A673 (cell line): ENCODE results near the gene LMAN1L.

Experiments
- EZH2 ChIP-seq: fragments of 200-600 bp; sonication (generic); IDR thresholded peaks from 2 replicates; pipeline ENCODE4 v1.6.1; 2017; ENCODE audit warnings: borderline replicate concordance, low read depth, mild to moderate bottlenecking, mixed read lengths, antibody characterized with exemption, low read length; ENCODE audit not compliant: poor library complexity, severe bottlenecking
- TF ChIP-seq, protein P1 (sequence below): fragments of 300-800, 200-600 bp; sonication (generic); conservative IDR thresholded peaks from 2 replicates; pipeline ENCODE4 v1.5.1; 2017; ENCODE audit warnings: low read depth, mild to moderate bottlenecking, antibody characterized with exemption, low read length, moderate library complexity, mixed read lengths

DNA sequence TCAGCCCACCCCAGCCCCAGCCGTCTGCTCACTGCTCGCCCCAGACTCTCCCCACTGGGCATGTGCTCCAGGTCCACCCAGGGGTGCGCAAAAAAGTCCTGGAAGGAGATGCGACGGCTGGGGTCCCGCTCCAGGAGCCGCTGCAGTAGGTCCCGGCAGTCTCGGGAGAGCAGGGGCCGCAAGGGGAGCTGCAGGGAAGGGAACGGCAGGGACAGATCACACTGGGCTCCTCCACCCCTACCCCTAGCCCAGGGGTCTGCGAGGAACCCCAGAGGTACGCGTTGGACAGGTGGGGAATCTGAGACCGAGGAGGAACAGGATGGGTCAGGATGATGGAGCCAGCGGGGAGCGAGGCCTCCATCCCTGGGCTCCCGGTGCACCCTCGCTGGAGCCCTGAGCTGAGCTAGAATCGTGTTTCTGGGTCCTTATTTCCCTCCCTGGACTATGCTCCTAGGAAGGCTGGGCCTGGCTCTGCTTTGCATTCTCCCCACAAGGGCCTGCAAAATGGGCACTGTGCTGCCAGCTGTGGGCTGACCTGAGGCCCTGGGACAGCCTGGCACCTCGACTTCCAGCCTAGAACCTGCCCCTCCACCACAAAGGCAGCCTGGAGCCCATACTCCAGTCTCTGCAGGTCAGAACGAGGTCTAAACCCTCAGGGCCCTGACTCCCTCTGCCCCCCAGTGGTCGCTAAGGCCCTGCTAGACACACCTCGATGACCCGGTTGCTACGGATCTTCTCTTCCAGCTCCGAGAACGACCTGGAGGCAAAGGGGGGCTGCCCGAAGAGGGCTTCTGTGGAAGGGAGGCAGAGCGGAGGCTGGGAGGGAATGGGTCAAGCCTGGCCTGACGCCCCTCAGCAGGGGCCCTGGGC lies 27.1 kb downstream of the LMAN1L start:
- TF ChIP-seq, protein P1, sequence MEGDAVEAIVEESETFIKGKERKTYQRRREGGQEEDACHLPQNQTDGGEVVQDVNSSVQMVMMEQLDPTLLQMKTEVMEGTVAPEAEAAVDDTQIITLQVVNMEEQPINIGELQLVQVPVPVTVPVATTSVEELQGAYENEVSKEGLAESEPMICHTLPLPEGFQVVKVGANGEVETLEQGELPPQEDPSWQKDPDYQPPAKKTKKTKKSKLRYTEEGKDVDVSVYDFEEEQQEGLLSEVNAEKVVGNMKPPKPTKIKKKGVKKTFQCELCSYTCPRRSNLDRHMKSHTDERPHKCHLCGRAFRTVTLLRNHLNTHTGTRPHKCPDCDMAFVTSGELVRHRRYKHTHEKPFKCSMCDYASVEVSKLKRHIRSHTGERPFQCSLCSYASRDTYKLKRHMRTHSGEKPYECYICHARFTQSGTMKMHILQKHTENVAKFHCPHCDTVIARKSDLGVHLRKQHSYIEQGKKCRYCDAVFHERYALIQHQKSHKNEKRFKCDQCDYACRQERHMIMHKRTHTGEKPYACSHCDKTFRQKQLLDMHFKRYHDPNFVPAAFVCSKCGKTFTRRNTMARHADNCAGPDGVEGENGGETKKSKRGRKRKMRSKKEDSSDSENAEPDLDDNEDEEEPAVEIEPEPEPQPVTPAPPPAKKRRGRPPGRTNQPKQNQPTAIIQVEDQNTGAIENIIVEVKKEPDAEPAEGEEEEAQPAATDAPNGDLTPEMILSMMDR: no peak
- TF ChIP-seq EZH2: no peak
